ENCODE results near the gene GFPT2. TPM values are rescaled to one million over a fixed set of nuclear protein-coding genes. Genes with fewer than 3 reads are reported as not detected.

GFPT2 gene
- total and polyA plus RNA-seq, 2 of the 8 experiments (the other 6 are each of a cell fraction or from before 2014, with no cell fraction given) = 83.7 to 143 TPM

- no peak for TF ChIP-seq MAFK (IDR thresholded peaks at IDR 0.05; ENCODE audit: low read depth, low read length)
Observed at GRCh38 chr5:180296771-180297170, 56.4 kb downstream of the GFPT2 start (continued).

Measured in H1 (cell line).